HCT116 (cell line): ENCODE results near the gene CDC42EP5. TPM values are rescaled to one million over a fixed set of nuclear protein-coding genes. Genes with fewer than 3 reads are reported as not detected.

Source experiments
- ATAC-seq: fragments of 200-7000 bp; cut with Tn5 transposase; 2 replicates; pipeline ENCODE4 v1.9.1; 2020; ENCODE audit warnings: mild to moderate bottlenecking, moderate library complexity
- BruUV-seq: library from RNA; stranded (reverse); fragments of 400-500 nt; replicated peaks from 2 replicates; lab custom pipeline; 2021; lab: Mats Ljungman, UMichigan
- CTCF ChIA-PET: fragments of 300-600 bp; sonication (Branson Sonifier 250); formaldehyde crosslinking; loops from one replicate; lab custom pipeline; 2021; ENCODE audit warnings: antibody characterized with exemption; lab: Charles Lee
- POLR2A ChIA-PET: fragments of 300-600, 350-600 bp; sonication (Branson Sonifier 250); formaldehyde crosslinking; loops from one replicate; lab custom pipeline; 2021; ENCODE audit warnings: antibody characterized with exemption; lab: Charles Lee
- RAD21 ChIA-PET, 2 experiments: fragments of 300-600 bp; sonication (Branson Sonifier 250); formaldehyde crosslinking; loops; one replicate each; lab custom pipeline; 2023; ENCODE audit warnings: low total read pairs in 2 of 2; ENCODE audit not compliant: uncharacterized antibody in 2 of 2, unreplicated experiment in 2 of 2, low non-redundant PET in 1 of 2; lab: Charles Lee
- DNase-seq: peaks from one replicate; pipeline ENCODE4 v3.0.0-alpha.2; 2010; ENCODE audit warnings: low read depth, low spot score
- H2AFZ ChIP-seq: fragments of 200-600 bp; shearing (Covaris generic), sonication (generic); 2 replicates; pipeline ENCODE4 v1.6.1; 2017; ENCODE audit warnings: low read depth, mixed run types, mixed read lengths, antibody characterized with exemption, low read length; ENCODE audit not compliant: poor library complexity, severe bottlenecking
- H3K27ac ChIP-seq: 2 replicates; pipeline ENCODE4 v1.5.1; 2012; ENCODE audit warnings: low read depth, low read length
- H3K27me3 ChIP-seq: fragments of 200-600 bp; sonication (generic); 2 replicates; pipeline ENCODE4 v1.6.1; 2016; ENCODE audit warnings: mixed run types, low read length, mixed read lengths; ENCODE audit not compliant: insufficient read depth
- H3K36me3 ChIP-seq, 2 experiments: fragments of 200-500 bp in 1 of 2; fragments of 200-600 bp in 1 of 2; sonication (Bioruptor generic) in 1 of 2; sonication (generic) in 1 of 2; 2 replicates each; pipeline versions ENCODE4 v1.5.1 to v1.6.1; 2014 to 2016; ENCODE audit warnings: low read length in 2 of 2, inconsistent platforms in 1 of 2, mixed read lengths in 1 of 2, mixed run types in 1 of 2; ENCODE audit not compliant: insufficient read depth in 2 of 2, control insufficient read depth in 1 of 2
- H3K4me1 ChIP-seq, 2 experiments: fragments of 200-600 bp in 1 of 2; sonication (generic) in 1 of 2; 2 replicates each; pipeline versions ENCODE4 v1.5.1 to v1.6.1; 2012 to 2017; ENCODE audit warnings: low read length in 2 of 2, inconsistent platforms in 1 of 2, mild to moderate bottlenecking in 1 of 2, mixed read lengths in 1 of 2, mixed run types in 1 of 2, moderate library complexity in 1 of 2; ENCODE audit not compliant: insufficient read depth in 2 of 2, control insufficient read depth in 1 of 2
- H3K4me2 ChIP-seq: fragments of 200-600 bp; sonication (generic); 2 replicates; pipeline ENCODE4 v1.6.1; 2017; ENCODE audit warnings: mixed run types, low read length, mixed read lengths
- H3K4me3 ChIP-seq, 2 experiments: fragments of 200-600 bp in 1 of 2; sonication (generic) in 1 of 2; replicated peaks in 1 of 2; 2 replicates each; pipeline ENCODE4 v1.5.1; 2011 to 2016; ENCODE audit warnings: low read length in 2 of 2, control low read depth in 1 of 2, low read depth in 1 of 2, mild to moderate bottlenecking in 1 of 2, mixed read lengths in 1 of 2, mixed run types in 1 of 2
- H3K79me2 ChIP-seq: fragments of 200-600 bp; sonication (generic); 2 replicates; pipeline ENCODE4 v1.6.1; 2017; ENCODE audit warnings: mild to moderate bottlenecking, mixed run types, low read length, moderate library complexity, mixed read lengths; ENCODE audit not compliant: insufficient read depth
- H3K9ac ChIP-seq: fragments of 200-600 bp; sonication (generic); 2 replicates; pipeline ENCODE4 v1.6.1; 2016; ENCODE audit warnings: low read length, mixed read lengths
- H3K9me2 ChIP-seq: fragments of 200-600 bp; sonication (generic), shearing (Covaris generic); 2 replicates; pipeline ENCODE4 v1.6.1; 2017; ENCODE audit warnings: mixed run types, mild to moderate bottlenecking, moderate library complexity; ENCODE audit not compliant: insufficient read depth
- H3K9me3 ChIP-seq, 2 experiments: fragments of 200-500 bp in 1 of 2; fragments of 200-600 bp in 1 of 2; sonication (Bioruptor generic) in 1 of 2; sonication (generic) in 1 of 2; 2 replicates each; pipeline ENCODE4 v1.6.1; 2014 to 2017; ENCODE audit warnings: low read length in 2 of 2, mixed read lengths in 2 of 2, inconsistent platforms in 1 of 2, low read depth in 1 of 2, mild to moderate bottlenecking in 1 of 2, mixed run types in 1 of 2, moderate library complexity in 1 of 2; ENCODE audit not compliant: control insufficient read depth in 1 of 2, insufficient read depth in 1 of 2
- H4K20me1 ChIP-seq: fragments of 200-600 bp; sonication (generic), shearing (Covaris generic); 2 replicates; pipeline ENCODE4 v1.6.1; 2017; ENCODE audit warnings: mixed run types, mild to moderate bottlenecking, moderate library complexity; ENCODE audit not compliant: insufficient read depth
- CEBPB ChIP-seq: IDR thresholded peaks from 2 replicates; pipeline ENCODE4 v1.6.1; 2012; ENCODE audit warnings: low read depth
- ELF1 ChIP-seq: IDR thresholded peaks from 2 replicates; pipeline ENCODE4 v1.6.1; 2012; ENCODE audit warnings: low read depth, borderline replicate concordance
- EZH2phosphoT487 ChIP-seq: fragments of 200-600 bp; IDR thresholded peaks from 2 replicates; pipeline ENCODE4 v1.6.1; 2018; ENCODE audit warnings: antibody characterized with exemption, borderline replicate concordance
- FOSL1 ChIP-seq: IDR thresholded peaks from 2 replicates; pipeline ENCODE4 v1.6.1; 2012; ENCODE audit warnings: low read depth
- POLR2A ChIP-seq: IDR thresholded peaks from 2 replicates; pipeline ENCODE4 v1.7.0; 2011; ENCODE audit warnings: borderline replicate concordance; ENCODE audit not compliant: insufficient read depth, insufficient read length; ENCODE audit errors: extremely low read depth
- POLR2AphosphoS5 ChIP-seq: IDR thresholded peaks from 2 replicates; pipeline ENCODE4 v1.6.1; 2011; ENCODE audit warnings: mild to moderate bottlenecking, low read depth, low read length, moderate library complexity
- SIN3A ChIP-seq: IDR thresholded peaks from 2 replicates; pipeline ENCODE4 v1.6.1; 2012; ENCODE audit warnings: low read depth
- TCF7L2 ChIP-seq: IDR thresholded peaks from 2 replicates; pipeline ENCODE4 v1.7.0; 2011; ENCODE audit warnings: borderline replicate concordance, inconsistent platforms; ENCODE audit not compliant: insufficient read depth, insufficient read length; ENCODE audit errors: extremely low read depth
- YY1 ChIP-seq: IDR thresholded peaks from 2 replicates; pipeline ENCODE4 v1.6.1; 2011; ENCODE audit warnings: low read length, low read depth, moderate library complexity, mild to moderate bottlenecking; ENCODE audit not compliant: insufficient replicate concordance; ENCODE audit errors: extremely low read depth
- ZNF274 ChIP-seq: fragments of 200-500 bp; sonication (Bioruptor generic); IDR thresholded peaks from 2 replicates; pipeline ENCODE4 v1.6.1; 2014; ENCODE audit warnings: mild to moderate bottlenecking, low read depth, low read length, inconsistent platforms
- intact Hi-C: fragments of 100-400 bp; cut with micrococcal nuclease; formaldehyde crosslinking; loops from 2 replicates; pipeline ENCODE4 v1.10.0; 2022
- total RNA-seq: library from RNA; stranded (reverse); gene quantifications from one replicate; pipeline ENCODE4 v1.2.1, GENCODE V29; 2021; ENCODE audit not compliant: unreplicated experiment
- TF ChIP-seq, protein P1 (sequence below), 3 experiments: fragments of 200-600 bp in 1 of 3; sonication (generic) in 1 of 3; IDR thresholded peaks in 2 of 3; conservative IDR thresholded peaks in 1 of 3; 2 replicates each; pipeline ENCODE4 v1.5.1; 2012 to 2017; ENCODE audit warnings: low read depth in 2 of 3, low read length in 2 of 3, antibody characterized with exemption in 1 of 3, borderline replicate concordance in 1 of 3, control low read depth in 1 of 3, mild to moderate bottlenecking in 1 of 3, mixed read lengths in 1 of 3, mixed run types in 1 of 3, moderate library complexity in 1 of 3; ENCODE audit not compliant: insufficient read depth in 1 of 3
- TF ChIP-seq, protein P2 (sequence below): IDR thresholded peaks from 2 replicates; pipeline ENCODE4 v1.6.1; 2012
- TF ChIP-seq, protein P3 (sequence below): IDR thresholded peaks from 2 replicates; pipeline ENCODE4 v1.6.1; 2012

Gene CDC42EP5
- total RNA-seq, 1 experiment from 2014 or later: 0.64 TPM

DNA sequence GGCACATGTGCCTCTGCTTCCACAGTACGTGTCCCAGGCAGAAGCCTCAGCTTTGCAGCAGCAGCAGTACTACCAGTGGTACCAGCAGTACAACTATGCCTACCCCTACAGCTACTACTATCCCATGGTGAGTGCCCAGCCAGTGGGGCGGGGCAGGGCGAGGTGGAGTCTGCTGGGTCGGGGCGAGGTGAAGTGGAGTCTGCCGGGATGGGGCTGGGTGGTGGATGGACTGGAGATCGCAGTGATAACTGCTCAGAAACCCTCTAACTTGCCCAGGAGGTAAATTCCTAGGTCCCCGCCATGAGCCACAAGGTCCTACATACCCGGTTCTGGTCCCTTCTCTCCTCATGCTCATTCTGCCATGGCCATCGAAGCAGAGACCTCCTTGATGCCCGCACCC is 20.5 kb downstream of the CDC42EP5 start:
- CTCF ChIA-PET: no interaction called here
- DNase-seq: no peak

More for the DNA sequence above, 20.5 kb downstream of the CDC42EP5 start:
- H3K36me3 ChIP-seq: peaks cover 53 to 63% of the 10 kb centered on the region in 2 experiments; a peak in 3 of 4 replicates
- H3K9ac ChIP-seq: no peak overlapping the region
- no peaks in the 10 kb centered on the region for H3K9me3 ChIP-seq
- TF ChIP-seq, protein P1, sequence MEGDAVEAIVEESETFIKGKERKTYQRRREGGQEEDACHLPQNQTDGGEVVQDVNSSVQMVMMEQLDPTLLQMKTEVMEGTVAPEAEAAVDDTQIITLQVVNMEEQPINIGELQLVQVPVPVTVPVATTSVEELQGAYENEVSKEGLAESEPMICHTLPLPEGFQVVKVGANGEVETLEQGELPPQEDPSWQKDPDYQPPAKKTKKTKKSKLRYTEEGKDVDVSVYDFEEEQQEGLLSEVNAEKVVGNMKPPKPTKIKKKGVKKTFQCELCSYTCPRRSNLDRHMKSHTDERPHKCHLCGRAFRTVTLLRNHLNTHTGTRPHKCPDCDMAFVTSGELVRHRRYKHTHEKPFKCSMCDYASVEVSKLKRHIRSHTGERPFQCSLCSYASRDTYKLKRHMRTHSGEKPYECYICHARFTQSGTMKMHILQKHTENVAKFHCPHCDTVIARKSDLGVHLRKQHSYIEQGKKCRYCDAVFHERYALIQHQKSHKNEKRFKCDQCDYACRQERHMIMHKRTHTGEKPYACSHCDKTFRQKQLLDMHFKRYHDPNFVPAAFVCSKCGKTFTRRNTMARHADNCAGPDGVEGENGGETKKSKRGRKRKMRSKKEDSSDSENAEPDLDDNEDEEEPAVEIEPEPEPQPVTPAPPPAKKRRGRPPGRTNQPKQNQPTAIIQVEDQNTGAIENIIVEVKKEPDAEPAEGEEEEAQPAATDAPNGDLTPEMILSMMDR (IDR thresholded peaks at IDR 0.05 in 2 of 3, conservative IDR thresholded peaks at IDR 0.05 in 1 of 3; ENCODE audit: borderline replicate concordance in 1 of 3, insufficient read depth in 1 of 3, low read depth in 2 of 3, low read length in 2 of 3): no peak
- TF ChIP-seq ZNF274 (no peak), POLR2AphosphoS5 (no peak), FOSL1 (no peak), YY1 (no peak), POLR2A (no peak), TCF7L2 (no peak), EZH2phosphoT487 (no peak), ELF1 (no peak), SIN3A (no peak), CEBPB (no peak)
- TF ChIP-seq, protein P2, sequence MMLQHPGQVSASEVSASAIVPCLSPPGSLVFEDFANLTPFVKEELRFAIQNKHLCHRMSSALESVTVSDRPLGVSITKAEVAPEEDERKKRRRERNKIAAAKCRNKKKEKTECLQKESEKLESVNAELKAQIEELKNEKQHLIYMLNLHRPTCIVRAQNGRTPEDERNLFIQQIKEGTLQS: no peak
- TF ChIP-seq, protein P3, sequence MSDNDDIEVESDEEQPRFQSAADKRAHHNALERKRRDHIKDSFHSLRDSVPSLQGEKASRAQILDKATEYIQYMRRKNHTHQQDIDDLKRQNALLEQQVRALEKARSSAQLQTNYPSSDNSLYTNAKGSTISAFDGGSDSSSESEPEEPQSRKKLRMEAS: no peak
- H3K79me2 ChIP-seq: peaks cover 96% of the 10 kb centered on the region
- H3K4me3 ChIP-seq: no peak overlapping the region
- BruUV-seq: no TSS peak
- intact Hi-C loops: no loop called here
- H3K9me2 ChIP-seq: no peaks in the 10 kb centered on the region
- no peak overlapping the region for H3K4me2 ChIP-seq
- H2AFZ ChIP-seq: no peak overlapping the region
- H4K20me1 ChIP-seq: peaks cover 7% of the 10 kb centered on the region; the same call in 1 of the 2 replicates
- ATAC-seq: no peak
- H3K27ac ChIP-seq: no peak overlapping the region
- no peaks in the 10 kb centered on the region for H3K27me3 ChIP-seq
- POLR2A ChIA-PET: no interaction called here
- RAD21 ChIA-PET: no interaction called here
- peaks cover 7 to 15% of the 10 kb centered on the region in 2 experiments; a peak in 3 of 4 replicates for H3K4me1 ChIP-seq
